Measurements from ENCODE around the gene ULK4. TPM values are rescaled to one million over a fixed set of nuclear protein-coding genes. Genes with fewer than 3 reads are reported as not detected.
A peak's percentile ranks its signal among the peaks of the same experiment; 100 is the strongest.

ULK4 gene
- total and polyA plus RNA-seq, 2 of the 8 experiments (the other 6 are each of a cell fraction or from before 2014, with no cell fraction given): 3.0 to 10.8 TPM

GRCh38 chr3:41961751-41962679 is at the start of gene ULK4 (continued):
- TF ChIP-seq HDAC6 (IDR thresholded peaks at IDR 0.05; ENCODE audit: low read depth, low read length): no peak
- TF ChIP-seq SIX5 (IDR thresholded peaks at IDR 0.05; ENCODE audit: low read depth, low read length): peak; percentile 43
- peak; percentile 69 for TF ChIP-seq SP1 (IDR thresholded peaks at IDR 0.05; ENCODE audit: low read depth, low read length)
- TF ChIP-seq HDAC2 (IDR thresholded peaks at IDR 0.05; ENCODE audit: borderline replicate concordance in 1 of 2, low read depth in 2 of 2, low read length in 2 of 2): peak; percentile 20 to 78; a peak in 2 of 4 replicates
- no peak for TF ChIP-seq CEBPB (IDR thresholded peaks at IDR 0.05; ENCODE audit: low read depth, low read length)
- TF ChIP-seq RAD21 (IDR thresholded peaks at IDR 0.05 in 1 of 2, conservative IDR thresholded peaks at IDR 0.05 in 1 of 2; ENCODE audit: low read depth in 2 of 2, low read length in 2 of 2): no peak
- TF ChIP-seq USF2 (IDR thresholded peaks at IDR 0.05; ENCODE audit: low read length): peak; percentile 48; the same call in 1 of the 2 replicates
- no peak; the same call in 1 of the 2 replicates for TF ChIP-seq SP4 (IDR thresholded peaks at IDR 0.05; ENCODE audit: low read length)
- TF ChIP-seq TEAD4 (IDR thresholded peaks at IDR 0.05; ENCODE audit: low read depth, low read length): peak; percentile 56
- TF ChIP-seq ATF3 (IDR thresholded peaks at IDR 0.05; ENCODE audit: insufficient read depth, low read depth, low read length): no peak
- 0 out of 2 replicates have a peak, but pooled peaks have one; percentile 8 for TF ChIP-seq TCF12 (IDR thresholded peaks at IDR 0.05; ENCODE audit: low read depth, low read length)
- TF ChIP-seq POLR2AphosphoS5 (IDR thresholded peaks at IDR 0.05; ENCODE audit: low read depth, low read length): no peak
- TF ChIP-seq TAF7 (optimal IDR thresholded peaks at IDR 0.05; ENCODE audit: borderline replicate concordance, low read depth, low read length): no peak
- TF ChIP-seq CBX5 (IDR thresholded peaks at IDR 0.05; ENCODE audit: low read depth, low read length): no peak
- TF ChIP-seq EP300 (IDR thresholded peaks at IDR 0.05; ENCODE audit: borderline replicate concordance in 1 of 2, low read depth in 2 of 2, low read length in 2 of 2): peak in 1 of 2 experiments; percentile 100; a peak in 2 of 3 replicates
- TF ChIP-seq BRCA1 (IDR thresholded peaks at IDR 0.05; ENCODE audit: low read depth, low read length): peak; percentile 33; the same call in 1 of the 2 replicates
- no peak for TF ChIP-seq RFX5 (IDR thresholded peaks at IDR 0.05; ENCODE audit: borderline replicate concordance, low read depth, low read length)
- no peak for TF ChIP-seq FOSL1 (IDR thresholded peaks at IDR 0.05; ENCODE audit: insufficient read depth, low read depth, low read length)
- TF ChIP-seq KDM5A (IDR thresholded peaks at IDR 0.05; ENCODE audit: low read length): 0 out of 2 replicates have a peak, but pooled peaks have one; percentile 38

All from H1 (cell line).